Stimulated activated naive B cell treated with anti-CD40 and anti-IgM and Interleukin-4, amounts not matched to agents 10 μg/mL and 1 μg/mL and 100 μg/mL, for 72 hours (primary cell): ENCODE measurements around the gene ARHGEF19.

Experiments
- ATAC-seq, 2 donors: fragments of 150-1000 bp; cut with Tn5 transposase; replicated peaks; 2 replicates each; pipeline ENCODE4 v1.10.0; 2021; ENCODE audit warnings: moderate library complexity in 1 of 2
- DNase-seq: peaks from one replicate; pipeline ENCODE4 v3.0.0; 2021
- H3K27ac Mint-ChIP-seq: one replicate; pipeline ENCODE4 v1.8.0; 2022; ENCODE audit warnings: mild to moderate bottlenecking, mixed read lengths
- H3K27me3 Mint-ChIP-seq, 2 donors: one replicate each; pipeline ENCODE4 v1.8.0; 2022; ENCODE audit warnings: mixed read lengths in 2 of 2
- H3K36me3 Mint-ChIP-seq, 2 donors: one replicate each; pipeline ENCODE4 v1.8.0; 2022; ENCODE audit warnings: mixed read lengths in 2 of 2, mild to moderate bottlenecking in 1 of 2
- H3K4me1 Mint-ChIP-seq, 2 donors: one replicate each; pipeline ENCODE4 v1.8.0; 2022; ENCODE audit warnings: mixed read lengths in 2 of 2, mild to moderate bottlenecking in 1 of 2
- H3K4me3 Mint-ChIP-seq, 2 donors: one replicate each; pipeline ENCODE4 v1.8.0; 2022; ENCODE audit warnings: mild to moderate bottlenecking in 2 of 2, mixed read lengths in 2 of 2, moderate library complexity in 1 of 2
- H3K9me3 Mint-ChIP-seq, 2 donors: one replicate each; pipeline ENCODE4 v1.8.0; 2022; ENCODE audit warnings: mixed read lengths in 2 of 2, mild to moderate bottlenecking in 1 of 2

ARHGEF19 gene

GRCh38 chr1:16180291-16180824 is 32.1 kb downstream of the ARHGEF19 start:
- DNase-seq (no peak), ATAC-seq (no peak)
- H3K4me1 Mint-ChIP-seq, result peaks cover 0 to 3% of the 10 kb centered on the region in 2 donors
- peaks cover 41% of the 10 kb centered on the region in 2 donors for H3K27me3 Mint-ChIP-seq
- H3K27ac Mint-ChIP-seq, result no peak overlapping the region
- no peaks in the 10 kb centered on the region for H3K9me3 Mint-ChIP-seq
- H3K36me3 Mint-ChIP-seq, result no peaks in the 10 kb centered on the region
- no peak overlapping the region for H3K4me3 Mint-ChIP-seq

- ATAC-seq, result no peak
- DNase-seq, result no peak
- Mint-ChIP-seq H3K4me1 (peaks cover 0 to 3% of the 10 kb centered on the region in 2 donors), H3K9me3 (no peaks in the 10 kb centered on the region), H3K4me3 (no peak overlapping the region), H3K27me3 (peaks cover 46 to 56% of the 10 kb centered on the region in 2 donors), H3K27ac (peak overlapping the region; percentile 14), H3K36me3 (no peaks in the 10 kb centered on the region)
Measured at GRCh38 chr1:16178596-16179497, 33.6 kb downstream of the ARHGEF19 start.

- no peak for ATAC-seq
- no peak for DNase-seq
- Mint-ChIP-seq H3K4me3 (no peak overlapping the region), H3K9me3 (no peaks in the 10 kb centered on the region), H3K36me3 (peaks cover 0 to 1% of the 10 kb centered on the region in 2 donors), H3K27me3 (peaks cover 48 to 69% of the 10 kb centered on the region in 2 donors), H3K4me1 (peaks cover 7% of the 10 kb centered on the region in 2 donors), H3K27ac (no peak overlapping the region)
Measured at GRCh38 chr1:16177306-16177705, 35.1 kb downstream of the ARHGEF19 start.

DNA sequence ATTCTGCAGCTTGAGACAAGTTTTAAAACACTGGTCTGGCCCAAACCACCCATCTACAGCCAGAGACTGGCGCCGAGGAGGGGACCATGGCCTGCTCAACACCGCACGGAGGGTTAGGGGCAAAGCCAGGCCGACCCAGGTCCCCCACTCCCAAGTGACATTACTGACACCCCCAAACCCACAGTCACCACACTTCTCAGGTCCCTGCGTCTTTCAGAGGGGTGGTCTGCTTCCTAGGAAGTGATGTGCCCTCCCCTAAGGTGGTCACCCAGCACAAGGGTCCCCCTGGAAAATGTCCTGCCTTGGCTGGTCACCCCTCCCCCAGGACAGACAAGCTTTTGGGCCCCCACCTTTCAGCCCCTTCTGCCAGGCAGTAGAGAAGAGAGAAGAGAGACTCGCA is 35.8 kb downstream of the ARHGEF19 start:
- ATAC-seq (no peak), DNase-seq (no peak)
- Mint-ChIP-seq H3K4me3 (no peak overlapping the region), H3K27me3 (peaks cover 46 to 70% of the 10 kb centered on the region in 2 donors), H3K36me3 (peaks cover 0 to 1% of the 10 kb centered on the region in 2 donors), H3K4me1 (peaks cover 7% of the 10 kb centered on the region in 2 donors), H3K9me3 (no peaks in the 10 kb centered on the region), H3K27ac (no peak overlapping the region)

DNA sequence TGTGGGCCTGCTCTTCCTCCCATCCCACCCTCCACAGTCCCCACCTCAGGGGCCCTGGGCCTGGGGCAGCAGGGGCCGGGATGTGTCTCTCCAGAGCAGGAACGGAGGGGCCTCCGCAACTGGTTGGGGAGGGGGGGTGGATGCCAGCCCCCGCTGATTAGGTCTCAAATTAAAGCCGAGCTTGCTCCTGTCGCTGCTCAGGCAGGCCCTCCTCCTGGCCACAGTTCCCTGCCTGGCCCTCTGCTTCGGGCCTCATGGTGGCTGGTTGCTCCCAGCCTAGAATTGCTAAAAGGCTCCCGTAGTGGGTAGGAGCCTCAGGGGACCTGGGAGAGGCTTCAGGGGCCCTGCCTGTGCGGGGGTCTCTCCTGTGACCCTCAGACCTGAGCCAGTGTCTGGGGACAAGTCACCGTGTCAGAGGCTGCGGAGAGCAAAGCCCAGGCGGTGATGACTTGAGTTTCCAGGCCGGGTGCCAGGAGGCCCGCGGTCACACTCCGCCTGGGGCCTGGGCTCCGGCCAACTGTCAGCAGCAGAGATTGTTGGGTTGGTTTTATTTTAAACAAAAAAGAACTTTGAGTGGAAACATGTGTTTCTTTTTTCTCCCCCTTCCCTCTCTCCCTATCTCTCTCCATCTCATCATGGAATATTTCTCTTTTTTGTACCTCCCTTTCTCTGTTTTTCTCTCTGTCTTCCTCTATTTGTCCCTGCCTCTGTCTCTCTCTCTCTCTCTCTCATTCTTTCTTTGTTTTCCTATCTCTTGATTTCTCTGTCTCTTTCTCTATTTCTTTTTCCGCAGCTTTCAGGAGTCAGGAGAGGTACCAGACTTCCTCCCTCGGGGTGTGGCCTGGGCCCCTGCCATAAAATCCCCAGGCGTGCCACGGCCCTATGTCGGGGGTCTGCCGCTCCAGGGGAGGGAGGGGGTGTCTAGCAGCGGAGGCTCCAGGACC is 36.6 kb downstream of the ARHGEF19 start:
- ATAC-seq (peak in 1 of 2 donors; percentile 30), DNase-seq (no peak)
- Mint-ChIP-seq H3K4me3 (no peak overlapping the region), H3K27ac (peak overlapping the region; percentile 9), H3K4me1 (peaks cover 7 to 9% of the 10 kb centered on the region in 2 donors), H3K36me3 (peaks cover 0 to 1% of the 10 kb centered on the region in 2 donors), H3K27me3 (peaks cover 48 to 73% of the 10 kb centered on the region in 2 donors), H3K9me3 (no peaks in the 10 kb centered on the region)

DNA sequence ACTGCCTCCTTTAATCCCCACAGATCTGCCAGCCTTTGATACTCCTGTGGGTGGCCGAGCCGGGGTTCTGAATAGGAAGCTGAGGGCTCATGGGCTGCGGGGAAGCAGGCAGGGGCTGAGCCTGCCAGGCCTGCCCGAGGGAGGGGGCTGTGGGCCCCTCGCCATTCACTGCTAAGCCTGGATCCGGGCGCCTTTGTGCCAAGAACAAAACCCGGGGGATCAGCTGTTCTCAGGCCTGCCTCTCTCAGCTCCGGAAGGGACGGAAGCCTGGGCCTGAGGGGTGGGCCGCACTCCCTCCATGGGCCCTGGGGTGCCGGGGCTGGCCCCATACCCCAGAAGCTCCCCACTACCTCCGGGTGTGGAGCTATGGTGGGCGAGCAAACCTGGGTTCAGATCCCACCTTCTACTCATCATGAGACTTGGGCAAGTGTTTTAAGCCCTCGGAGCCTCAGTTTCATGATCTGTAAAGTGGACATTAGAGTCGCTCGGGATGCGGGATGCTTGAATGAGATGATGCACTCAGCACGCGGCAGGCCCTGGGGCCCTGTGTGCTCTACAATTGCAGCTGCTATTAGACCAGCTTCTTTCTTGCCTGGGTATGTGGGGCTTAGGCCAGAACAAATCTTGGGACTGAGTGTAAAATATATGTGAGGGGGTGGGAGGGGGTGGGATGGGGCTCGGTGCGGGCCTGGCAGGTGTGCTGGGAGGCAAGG is 37.4 kb downstream of the ARHGEF19 start:
- H3K4me3 Mint-ChIP-seq, result no peak overlapping the region
- no peak for DNase-seq
- peaks cover 48 to 80% of the 10 kb centered on the region in 2 donors for H3K27me3 Mint-ChIP-seq
- ATAC-seq, result no peak
- no peak overlapping the region for H3K27ac Mint-ChIP-seq
- H3K36me3 Mint-ChIP-seq, result peaks cover 0 to 1% of the 10 kb centered on the region in 2 donors
- no peaks in the 10 kb centered on the region for H3K9me3 Mint-ChIP-seq
- peaks cover 7 to 9% of the 10 kb centered on the region in 2 donors for H3K4me1 Mint-ChIP-seq

DNA sequence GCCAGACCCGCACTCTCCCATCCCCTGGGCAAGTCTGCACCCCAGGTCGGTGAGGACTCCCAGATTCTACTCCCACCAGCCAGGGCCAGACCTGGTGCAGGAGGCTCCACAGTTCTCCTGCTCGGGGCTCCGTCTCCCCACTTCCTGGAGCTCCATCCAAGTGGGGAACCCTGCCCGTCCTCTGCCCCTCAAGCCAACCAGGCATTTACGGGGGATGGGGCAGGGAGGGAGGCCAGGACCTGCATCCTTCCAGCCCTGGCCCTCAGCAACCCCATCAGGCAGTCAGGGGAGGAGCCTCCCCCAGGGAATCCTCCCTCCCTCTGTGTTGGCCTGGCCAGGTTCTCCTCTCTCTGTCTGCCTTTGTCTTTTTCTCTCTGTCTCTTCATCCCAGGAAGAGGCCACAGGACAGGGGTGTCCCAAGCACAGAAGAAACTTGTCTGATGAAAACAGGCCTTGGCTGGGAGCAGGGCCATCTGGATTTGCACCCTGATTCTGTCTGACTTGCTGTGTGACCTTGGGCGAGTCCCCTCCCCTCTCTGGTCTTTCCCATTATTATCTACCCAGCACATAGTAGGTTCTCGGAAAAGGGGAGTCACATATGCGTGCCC is 38.1 kb downstream of the ARHGEF19 start:
- peaks cover 48 to 80% of the 10 kb centered on the region in 2 donors for H3K27me3 Mint-ChIP-seq
- no peak for ATAC-seq
- H3K27ac Mint-ChIP-seq, result no peak overlapping the region
- DNase-seq, result no peak
- H3K4me1 Mint-ChIP-seq, result peaks cover 11 to 12% of the 10 kb centered on the region in 2 donors
- H3K4me3 Mint-ChIP-seq, result no peak overlapping the region
- H3K9me3 Mint-ChIP-seq, result no peaks in the 10 kb centered on the region
- H3K36me3 Mint-ChIP-seq, result peaks cover 0 to 1% of the 10 kb centered on the region in 2 donors

DNA sequence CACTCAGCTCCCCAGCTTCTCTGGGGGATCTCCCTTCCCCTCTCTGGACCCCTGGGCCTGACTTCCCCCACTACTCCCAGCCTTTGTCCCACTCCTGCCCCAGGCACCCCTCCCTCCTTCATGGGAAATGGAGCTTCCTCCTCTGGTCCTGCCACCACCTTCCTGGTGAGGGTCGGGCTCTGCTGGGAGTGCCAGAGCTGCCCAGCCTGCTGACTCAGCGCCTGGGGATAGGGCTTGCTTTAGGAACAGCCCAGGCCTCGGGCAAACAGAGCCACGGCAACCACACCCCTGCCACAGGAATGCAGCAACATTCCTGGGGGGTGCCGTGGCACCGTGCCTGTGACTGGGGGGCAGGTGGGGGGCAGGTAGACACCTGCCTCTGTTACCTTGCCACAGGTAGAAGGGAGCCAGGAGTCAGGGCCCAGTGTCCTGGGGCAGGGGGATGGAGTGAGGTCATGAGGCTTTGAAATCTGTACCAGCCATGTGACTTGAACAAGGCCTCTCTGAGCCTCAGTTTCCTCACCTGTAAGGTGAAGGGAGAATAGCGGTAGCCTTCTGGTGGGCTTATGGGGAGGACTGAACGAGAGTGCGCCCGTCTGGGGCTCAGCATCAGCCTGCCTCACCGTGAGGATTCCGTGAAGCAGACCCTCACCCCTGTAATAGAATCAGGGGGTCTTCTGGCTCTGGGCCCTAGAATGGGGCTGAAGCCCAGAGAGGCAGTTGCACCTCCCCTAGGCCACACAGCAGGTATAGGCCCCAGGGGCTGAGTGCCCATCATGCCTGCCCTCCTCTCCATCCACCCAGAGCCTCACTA is 38.8 kb downstream of the ARHGEF19 start:
- ATAC-seq (no peak), DNase-seq (no peak)
- peaks cover 0 to 1% of the 10 kb centered on the region in 2 donors for H3K36me3 Mint-ChIP-seq
- H3K9me3 Mint-ChIP-seq, result no peaks in the 10 kb centered on the region
- H3K4me3 Mint-ChIP-seq, result no peak overlapping the region
- H3K27me3 Mint-ChIP-seq, result peaks cover 42 to 74% of the 10 kb centered on the region in 2 donors
- peak overlapping the region; percentile 14 for H3K27ac Mint-ChIP-seq
- peaks cover 17 to 19% of the 10 kb centered on the region in 2 donors for H3K4me1 Mint-ChIP-seq

DNA sequence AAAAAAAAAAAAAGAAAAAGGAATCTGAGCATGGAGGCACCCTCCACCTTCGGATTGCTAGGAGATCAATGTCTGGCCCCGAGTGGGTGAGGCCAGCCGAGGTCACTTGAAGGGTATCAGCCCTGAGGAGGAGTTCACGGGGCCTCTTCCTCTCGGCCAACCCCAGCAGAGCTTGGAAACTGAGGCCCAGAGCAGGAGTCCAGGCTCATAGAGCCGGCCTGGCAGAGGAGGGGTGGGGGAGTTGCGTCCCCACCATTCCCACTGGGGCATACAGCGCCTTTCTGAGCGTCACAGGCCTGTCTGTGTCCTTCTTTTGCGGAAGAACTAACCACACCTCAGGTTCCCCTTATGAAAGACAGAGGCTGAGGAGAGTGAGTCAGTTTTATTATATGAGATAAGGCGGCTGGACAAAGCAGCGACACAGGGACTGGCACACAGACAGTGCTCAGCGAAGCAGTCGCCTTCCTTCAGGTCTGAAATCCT is 39.4 kb downstream of the ARHGEF19 start:
- H3K27me3 Mint-ChIP-seq, result peaks cover 37 to 68% of the 10 kb centered on the region in 2 donors
- no peak overlapping the region for H3K4me3 Mint-ChIP-seq
- H3K4me1 Mint-ChIP-seq, result peaks cover 21 to 25% of the 10 kb centered on the region in 2 donors
- H3K9me3 Mint-ChIP-seq, result no peaks in the 10 kb centered on the region
- H3K27ac Mint-ChIP-seq, result peak overlapping the region; percentile 14
- ATAC-seq (peak; percentile 72 to 77), DNase-seq (no peak)
- peaks cover 0 to 1% of the 10 kb centered on the region in 2 donors for H3K36me3 Mint-ChIP-seq

DNA sequence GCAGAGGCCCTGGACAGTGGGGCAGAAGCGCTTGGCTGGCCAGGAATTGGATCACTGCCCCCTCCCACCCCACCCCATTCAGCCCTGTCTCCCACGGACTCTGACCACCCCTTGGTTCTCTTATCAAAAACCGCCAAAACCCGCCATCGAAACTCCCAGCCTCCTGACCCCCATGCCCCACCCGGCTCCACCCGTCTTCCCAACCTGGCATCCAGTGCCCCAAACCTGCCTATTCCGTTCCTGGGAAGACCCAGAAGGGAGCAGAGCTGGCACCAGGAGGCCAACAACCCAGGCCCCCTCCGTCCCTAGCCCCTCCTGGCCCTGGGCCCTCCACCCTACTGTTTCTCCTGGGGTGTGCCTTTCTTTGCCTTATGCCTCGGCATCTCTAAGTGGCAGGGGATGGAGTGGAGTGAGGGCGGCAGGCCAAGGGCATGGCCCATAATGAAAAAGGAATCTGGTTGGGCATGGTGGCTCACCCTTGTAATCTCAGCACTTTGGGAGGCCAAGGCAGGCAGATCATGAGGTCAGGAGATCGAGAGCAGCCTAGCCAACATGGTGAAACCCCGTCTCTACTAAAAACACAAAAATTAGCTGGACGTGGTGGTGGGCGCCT is 40.1 kb downstream of the ARHGEF19 start:
- no peaks in the 10 kb centered on the region for H3K9me3 Mint-ChIP-seq
- DNase-seq (no peak), ATAC-seq (no peak)
- H3K27me3 Mint-ChIP-seq, result peaks cover 31 to 61% of the 10 kb centered on the region in 2 donors
- H3K27ac Mint-ChIP-seq, result no peak overlapping the region
- peaks cover 0 to 1% of the 10 kb centered on the region in 2 donors for H3K36me3 Mint-ChIP-seq
- H3K4me1 Mint-ChIP-seq, result peaks cover 23 to 28% of the 10 kb centered on the region in 2 donors
- no peak overlapping the region for H3K4me3 Mint-ChIP-seq

- peaks cover 23 to 53% of the 10 kb centered on the region in 2 donors for H3K27me3 Mint-ChIP-seq
- no peaks in the 10 kb centered on the region for H3K9me3 Mint-ChIP-seq
- no peak for ATAC-seq
- peaks cover 0 to 1% of the 10 kb centered on the region in 2 donors for H3K36me3 Mint-ChIP-seq
- H3K4me3 Mint-ChIP-seq, result no peak overlapping the region
- peaks cover 24 to 31% of the 10 kb centered on the region in 2 donors for H3K4me1 Mint-ChIP-seq
- no peak overlapping the region for H3K27ac Mint-ChIP-seq
- DNase-seq, result no peak
Measured at GRCh38 chr1:16171314-16172151, 40.9 kb downstream of the ARHGEF19 start.
